Superior temporal gyrus (tissue), 1 donor: ENCODE results near the gene FMNL3.
"Not testable (repeated sequence)": the region's sequence is repeated elsewhere in the genome, so short reads cannot be mapped to it uniquely, and the experiment has no call there.

ENCODE experiments used
- DNase-seq: peaks from one replicate; pipeline ENCODE4 v3.0.0-alpha.2; 2016; ENCODE audit errors: extremely low spot score

FMNL3 gene, protein sequence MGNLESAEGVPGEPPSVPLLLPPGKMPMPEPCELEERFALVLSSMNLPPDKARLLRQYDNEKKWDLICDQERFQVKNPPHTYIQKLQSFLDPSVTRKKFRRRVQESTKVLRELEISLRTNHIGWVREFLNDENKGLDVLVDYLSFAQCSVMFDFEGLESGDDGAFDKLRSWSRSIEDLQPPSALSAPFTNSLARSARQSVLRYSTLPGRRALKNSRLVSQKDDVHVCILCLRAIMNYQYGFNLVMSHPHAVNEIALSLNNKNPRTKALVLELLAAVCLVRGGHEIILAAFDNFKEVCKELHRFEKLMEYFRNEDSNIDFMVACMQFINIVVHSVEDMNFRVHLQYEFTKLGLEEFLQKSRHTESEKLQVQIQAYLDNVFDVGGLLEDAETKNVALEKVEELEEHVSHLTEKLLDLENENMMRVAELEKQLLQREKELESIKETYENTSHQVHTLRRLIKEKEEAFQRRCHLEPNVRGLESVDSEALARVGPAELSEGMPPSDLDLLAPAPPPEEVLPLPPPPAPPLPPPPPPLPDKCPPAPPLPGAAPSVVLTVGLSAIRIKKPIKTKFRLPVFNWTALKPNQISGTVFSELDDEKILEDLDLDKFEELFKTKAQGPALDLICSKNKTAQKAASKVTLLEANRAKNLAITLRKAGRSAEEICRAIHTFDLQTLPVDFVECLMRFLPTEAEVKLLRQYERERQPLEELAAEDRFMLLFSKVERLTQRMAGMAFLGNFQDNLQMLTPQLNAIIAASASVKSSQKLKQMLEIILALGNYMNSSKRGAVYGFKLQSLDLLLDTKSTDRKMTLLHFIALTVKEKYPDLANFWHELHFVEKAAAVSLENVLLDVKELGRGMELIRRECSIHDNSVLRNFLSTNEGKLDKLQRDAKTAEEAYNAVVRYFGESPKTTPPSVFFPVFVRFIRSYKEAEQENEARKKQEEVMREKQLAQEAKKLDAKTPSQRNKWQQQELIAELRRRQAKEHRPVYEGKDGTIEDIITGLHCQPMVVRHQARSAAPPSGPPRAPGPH

DNA sequence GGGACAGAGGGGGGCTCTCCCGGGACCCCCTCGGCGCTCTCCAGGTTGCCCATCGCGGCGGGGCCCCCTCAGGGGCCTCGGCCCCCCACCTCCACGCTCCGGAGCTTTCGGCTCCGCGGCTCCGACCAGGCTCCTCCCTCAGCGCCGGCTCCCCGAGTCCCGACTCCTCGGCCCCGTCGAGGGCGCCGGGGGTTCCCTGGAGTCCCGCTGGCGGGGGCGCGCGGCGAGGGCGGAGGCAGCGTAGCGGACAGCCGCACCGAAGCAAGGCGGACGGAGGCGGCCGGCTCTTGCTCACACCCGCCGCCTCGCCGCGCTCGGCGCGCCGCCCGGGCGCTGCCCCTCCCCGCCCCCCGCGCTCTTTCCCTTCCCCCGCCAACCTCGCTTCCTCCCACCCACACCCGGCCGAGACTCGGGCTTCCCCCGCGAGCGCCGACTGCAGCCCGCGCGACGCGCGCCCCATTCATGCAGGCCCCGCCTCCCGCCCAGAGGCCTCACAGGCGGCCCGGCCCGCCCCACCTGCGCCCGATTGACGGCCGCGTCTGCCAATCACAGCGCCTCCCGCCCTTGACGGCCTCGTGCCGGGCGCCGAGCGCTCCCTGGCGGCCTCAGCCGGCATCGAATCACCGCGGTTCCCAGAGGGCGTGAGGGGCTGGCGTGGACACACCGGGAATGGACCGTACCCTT, at the start of gene FMNL3:
TSS of gene FMNL3 (minus strand) at position 278 of the 684 bp plus-strand sequence. CDS start at position 53, 225 bp downstream.
- peak; percentile 96 for DNase-seq

- no peak for DNase-seq
Measured at GRCh38 chr12:49750996-49751393, 43.8 kb upstream of the FMNL3 start.

- no peak for DNase-seq
Measured at GRCh38 chr12:49750027-49750995, 43.1 kb upstream of the FMNL3 start.

DNA sequence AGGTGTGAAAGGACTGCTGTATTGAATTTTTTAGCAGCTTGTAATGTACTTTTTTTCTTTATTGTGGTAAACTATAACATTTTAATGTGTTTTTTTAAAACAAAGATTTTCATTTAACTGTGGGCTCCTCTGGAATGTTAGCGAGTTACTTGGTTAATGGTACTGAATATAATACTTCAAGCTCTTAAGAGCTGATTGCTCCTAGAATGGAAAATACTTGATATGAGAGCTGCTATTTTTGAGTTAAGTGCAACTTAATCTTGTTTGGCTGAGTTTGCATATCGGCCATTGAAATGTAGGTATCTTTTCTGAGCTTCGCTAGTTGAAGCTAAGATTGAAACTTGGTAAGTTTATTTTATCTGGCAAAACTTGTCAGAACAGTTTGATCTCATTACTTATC, 41.6 kb upstream of the FMNL3 start:
- DNase-seq = no peak

- DNase-seq = no peak
Measured at GRCh38 chr12:49748306-49748705, 41.1 kb upstream of the FMNL3 start.

GRCh38 chr12:49744363-49744885, 37.2 kb upstream of the FMNL3 start:
- DNase-seq = no peak

- no peak for DNase-seq
Measured at GRCh38 chr12:49741882-49742620, 34.8 kb upstream of the FMNL3 start.

GRCh38 chr12:49740930-49741881, 34.0 kb upstream of the FMNL3 start, which contains the start of gene TMBIM6:
TSS of gene TMBIM6 (plus strand) at chr12:49741557. CDS start at chr12:49752494, 10,937 bp downstream.
- DNase-seq = peak; percentile 100

DNA sequence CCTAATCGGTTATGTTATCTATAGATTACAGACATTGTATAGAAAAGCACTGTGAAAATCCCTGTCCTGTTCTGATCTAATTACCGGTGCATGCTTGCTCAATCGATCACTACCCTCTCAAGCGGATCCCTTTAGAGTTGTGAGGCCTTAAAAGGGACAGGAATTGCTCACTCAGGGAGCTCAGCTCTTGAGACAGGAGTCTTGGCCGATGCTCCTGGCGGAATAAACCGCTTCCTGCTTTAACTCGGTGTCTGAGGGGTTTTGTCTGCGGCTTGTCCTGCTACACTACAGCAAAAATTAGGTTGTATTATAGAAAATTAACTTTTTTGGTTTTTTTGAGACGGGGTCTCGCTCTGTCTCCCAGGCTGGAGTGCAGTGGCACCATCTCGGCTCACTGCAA, 33.1 kb upstream of the FMNL3 start:
- not testable (repeated sequence) for DNase-seq

GRCh38 chr12:49738721-49739120, 31.5 kb upstream of the FMNL3 start:
- not testable (repeated sequence) for DNase-seq

GRCh38 chr12:49734900-49735299, 27.7 kb upstream of the FMNL3 start:
- not testable (repeated sequence) for DNase-seq

- DNase-seq = no peak
Measured at GRCh38 chr12:49733219-49734017, 26.2 kb upstream of the FMNL3 start.

DNA sequence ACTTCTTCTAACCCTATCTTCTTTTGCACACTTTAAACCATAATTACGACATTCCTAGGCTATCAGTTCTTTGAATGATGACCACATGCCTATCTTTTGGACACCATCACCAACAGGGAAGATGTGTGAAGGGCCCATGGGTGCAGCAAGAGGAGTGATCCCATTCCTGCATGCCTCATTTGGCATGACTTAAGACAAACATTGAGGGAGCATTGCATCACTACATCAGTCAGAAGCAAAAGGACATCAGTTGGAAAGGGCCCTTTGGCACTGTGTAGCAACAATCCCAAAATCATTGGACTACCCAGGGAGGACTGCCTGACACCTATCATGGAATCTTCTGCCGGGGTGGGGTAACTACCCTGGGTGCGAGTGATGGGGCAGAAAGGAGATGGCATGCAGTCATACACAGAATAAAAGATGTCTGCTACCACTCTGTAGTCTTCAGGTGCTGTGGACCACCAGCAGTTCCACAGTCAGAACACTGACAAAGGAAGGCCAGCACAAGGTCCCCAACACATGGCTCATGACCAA, 23.4 kb upstream of the FMNL3 start:
- no peak for DNase-seq

- no peak for DNase-seq
Measured at GRCh38 chr12:49730050-49730449, 22.8 kb upstream of the FMNL3 start.

- no peak for DNase-seq
Measured at GRCh38 chr12:49728446-49728845, 21.2 kb upstream of the FMNL3 start.

DNA sequence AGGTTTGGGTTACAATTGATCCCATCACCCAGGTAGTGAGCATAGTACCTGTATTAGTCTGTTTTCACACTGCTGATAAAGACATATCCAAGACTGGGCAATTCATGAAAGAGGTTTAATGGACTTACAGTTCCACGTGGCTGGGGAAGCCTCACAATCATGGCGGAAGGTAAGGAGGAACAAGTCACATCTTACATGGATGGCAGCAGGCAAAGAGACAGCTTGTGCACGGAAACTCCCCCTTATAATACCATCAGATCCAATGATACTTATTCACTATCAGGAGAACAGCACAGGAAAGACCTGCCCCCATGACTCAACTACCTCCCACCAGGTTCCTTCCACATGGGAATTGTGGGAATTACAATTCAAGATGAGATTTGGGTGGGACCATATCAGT, 14.2 kb upstream of the FMNL3 start:
- DNase-seq = not testable (repeated sequence)

DNA sequence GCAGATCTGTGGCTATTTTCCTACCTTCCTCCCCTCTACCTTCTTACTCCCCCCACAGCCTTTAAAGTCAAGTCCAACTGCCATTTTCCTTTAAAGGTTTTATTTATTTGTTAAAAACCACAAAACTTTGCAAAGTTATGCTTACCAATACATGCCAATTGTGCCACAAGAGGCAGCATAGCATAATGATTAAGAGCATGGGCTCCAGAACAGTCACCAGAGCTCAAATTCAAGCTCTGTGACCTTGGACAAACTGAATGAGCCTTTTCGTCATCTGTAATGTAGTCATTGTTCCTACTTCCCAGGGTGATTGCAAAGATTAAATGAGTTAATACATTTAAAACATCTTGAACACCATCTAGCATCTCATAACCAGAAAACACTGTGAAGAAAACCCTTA, 13.0 kb upstream of the FMNL3 start:
- no peak for DNase-seq
